Retinal pigment epithelial cell (primary cell): ENCODE measurements around the gene FBXL7.

Source experiments
- DNase-seq: peaks from one replicate; pipeline ENCODE4 v3.0.0-alpha.2; 2010; ENCODE audit warnings: low read depth
- H3K4me3 ChIP-seq: 2 replicates; pipeline ENCODE4 v1.5.1; 2011; ENCODE audit warnings: mild to moderate bottlenecking, low read length, control low read depth, moderate library complexity
- TF ChIP-seq, protein P1 (sequence below): conservative IDR thresholded peaks from 2 replicates; pipeline ENCODE4 v1.5.1; 2011; ENCODE audit warnings: low read depth, low read length, control low read depth, inconsistent platforms

The FBXL7 gene

GRCh38 chr5:15799014-15799413 is 299.0 kb downstream of the FBXL7 start:
- TF ChIP-seq, protein P1, sequence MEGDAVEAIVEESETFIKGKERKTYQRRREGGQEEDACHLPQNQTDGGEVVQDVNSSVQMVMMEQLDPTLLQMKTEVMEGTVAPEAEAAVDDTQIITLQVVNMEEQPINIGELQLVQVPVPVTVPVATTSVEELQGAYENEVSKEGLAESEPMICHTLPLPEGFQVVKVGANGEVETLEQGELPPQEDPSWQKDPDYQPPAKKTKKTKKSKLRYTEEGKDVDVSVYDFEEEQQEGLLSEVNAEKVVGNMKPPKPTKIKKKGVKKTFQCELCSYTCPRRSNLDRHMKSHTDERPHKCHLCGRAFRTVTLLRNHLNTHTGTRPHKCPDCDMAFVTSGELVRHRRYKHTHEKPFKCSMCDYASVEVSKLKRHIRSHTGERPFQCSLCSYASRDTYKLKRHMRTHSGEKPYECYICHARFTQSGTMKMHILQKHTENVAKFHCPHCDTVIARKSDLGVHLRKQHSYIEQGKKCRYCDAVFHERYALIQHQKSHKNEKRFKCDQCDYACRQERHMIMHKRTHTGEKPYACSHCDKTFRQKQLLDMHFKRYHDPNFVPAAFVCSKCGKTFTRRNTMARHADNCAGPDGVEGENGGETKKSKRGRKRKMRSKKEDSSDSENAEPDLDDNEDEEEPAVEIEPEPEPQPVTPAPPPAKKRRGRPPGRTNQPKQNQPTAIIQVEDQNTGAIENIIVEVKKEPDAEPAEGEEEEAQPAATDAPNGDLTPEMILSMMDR = no peak
- no peak overlapping the region for H3K4me3 ChIP-seq
- no peak for DNase-seq

DNA sequence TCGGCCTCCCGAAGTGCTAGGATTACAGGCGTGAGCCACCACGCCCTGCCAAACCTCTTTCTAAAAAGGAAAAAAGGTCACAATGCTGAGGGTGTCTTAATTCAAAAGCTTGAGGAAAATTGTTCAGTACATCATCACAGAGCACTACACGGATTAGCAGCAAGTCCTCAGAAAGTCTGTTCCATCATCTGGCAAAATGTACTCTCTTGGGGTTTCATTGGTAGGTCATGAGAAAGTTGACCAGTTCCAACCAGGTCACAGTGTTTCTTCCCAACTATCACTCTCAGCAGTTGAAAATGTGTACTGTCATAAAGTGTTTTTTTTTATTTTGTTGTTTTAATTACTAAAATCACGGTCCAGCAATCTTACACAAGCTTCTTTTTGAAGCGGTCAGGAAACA is 299.6 kb downstream of the FBXL7 start:
- TF ChIP-seq, protein P1 = no peak
- H3K4me3 ChIP-seq = no peak overlapping the region
- DNase-seq = no peak

DNA sequence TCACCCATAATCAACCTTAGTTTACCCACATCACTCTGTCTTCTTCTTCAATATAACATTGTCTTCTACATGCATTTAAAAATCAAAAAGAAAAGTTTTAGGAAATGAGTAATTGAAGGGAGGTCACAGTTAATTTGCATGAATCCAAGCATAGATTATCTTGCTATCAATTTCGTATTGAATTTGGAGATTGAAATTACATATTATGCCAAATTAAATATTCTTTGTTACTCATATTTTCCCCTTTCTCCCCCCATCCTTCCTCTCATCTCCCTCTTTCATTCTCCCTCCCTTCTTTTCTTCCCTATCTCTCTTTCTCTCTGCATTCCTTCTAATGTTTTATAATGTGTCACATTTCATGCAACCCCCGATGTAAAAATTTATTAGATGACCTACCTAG is 303.3 kb downstream of the FBXL7 start:
- no peak overlapping the region for H3K4me3 ChIP-seq
- DNase-seq = no peak
- TF ChIP-seq, protein P1 = no peak

DNA sequence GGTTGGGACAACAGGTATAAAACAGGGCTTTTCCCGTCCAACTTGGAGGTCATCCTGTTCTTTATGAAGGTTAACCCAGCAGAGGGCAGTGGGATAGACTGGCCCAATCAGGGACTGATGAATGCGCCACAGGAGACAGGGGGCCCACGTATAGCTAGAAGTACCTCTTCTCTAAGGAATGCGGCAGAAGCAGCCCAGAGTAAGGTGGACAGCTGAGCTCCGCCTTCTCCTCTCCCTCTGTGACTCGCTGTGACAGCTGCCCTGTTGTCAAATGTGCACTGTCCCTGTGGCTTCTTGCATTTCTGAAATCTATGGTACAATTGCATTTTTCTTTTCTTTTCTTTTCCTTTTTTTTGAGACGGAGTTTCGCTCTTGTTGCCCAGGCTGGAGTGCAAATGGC is 306.6 kb downstream of the FBXL7 start:
- no peak for DNase-seq

DNA sequence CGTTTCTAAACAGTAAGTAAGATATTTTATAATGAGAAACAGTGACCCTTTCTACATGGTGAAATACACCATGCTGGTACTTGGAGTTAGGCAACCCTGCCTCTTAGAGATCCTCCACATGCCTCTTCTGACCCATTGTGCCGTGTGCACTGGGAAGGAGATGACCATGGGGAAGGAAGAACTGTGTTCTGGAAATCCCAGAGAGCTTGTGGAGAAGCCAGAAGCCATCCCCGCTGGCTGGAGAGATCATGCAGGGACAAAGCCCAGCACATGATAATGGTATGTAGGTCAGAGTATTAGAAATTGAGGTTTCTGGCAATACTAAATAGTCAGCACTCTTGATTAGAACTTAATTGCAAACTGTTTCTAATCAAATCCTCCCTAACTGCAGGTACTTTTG is 307.3 kb downstream of the FBXL7 start:
- DNase-seq = no peak
- TF ChIP-seq, protein P1 = no peak
- no peak overlapping the region for H3K4me3 ChIP-seq

More for the DNA sequence above, 306.6 kb downstream of the FBXL7 start:
- no peak overlapping the region for H3K4me3 ChIP-seq
- TF ChIP-seq, protein P1 = no peak

GRCh38 chr5:15807871-15808270 is 307.9 kb downstream of the FBXL7 start:
- no peak for DNase-seq
- H3K4me3 ChIP-seq = no peak overlapping the region
- TF ChIP-seq, protein P1 = peak; percentile 47

GRCh38 chr5:15808577-15808976 is 308.6 kb downstream of the FBXL7 start:
- DNase-seq = no peak
- TF ChIP-seq, protein P1 = no peak
- H3K4me3 ChIP-seq = no peak overlapping the region
